ENCODE data around the gene C14orf119.

DNA sequence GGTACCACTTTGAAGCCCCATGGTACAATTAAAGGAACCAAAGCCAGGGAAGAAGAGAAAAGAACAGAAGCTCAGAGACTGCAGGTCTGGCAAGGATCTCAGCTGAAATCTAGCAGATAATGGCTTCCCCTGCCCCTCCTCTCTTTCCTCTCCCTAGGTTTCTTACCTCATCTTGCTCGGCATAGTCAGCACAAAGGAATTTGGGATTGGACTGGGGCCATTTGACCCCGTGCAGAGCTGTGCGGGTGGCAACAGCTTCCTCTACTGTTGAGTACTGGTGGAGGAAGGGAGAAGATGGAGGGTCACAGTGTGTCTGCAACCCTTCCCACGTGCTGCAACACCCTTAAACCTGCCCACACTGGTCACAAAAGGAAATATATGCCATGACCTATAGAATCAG is 33.3 kb upstream of the C14orf119 start:
- TF ChIP-seq, protein P1, sequence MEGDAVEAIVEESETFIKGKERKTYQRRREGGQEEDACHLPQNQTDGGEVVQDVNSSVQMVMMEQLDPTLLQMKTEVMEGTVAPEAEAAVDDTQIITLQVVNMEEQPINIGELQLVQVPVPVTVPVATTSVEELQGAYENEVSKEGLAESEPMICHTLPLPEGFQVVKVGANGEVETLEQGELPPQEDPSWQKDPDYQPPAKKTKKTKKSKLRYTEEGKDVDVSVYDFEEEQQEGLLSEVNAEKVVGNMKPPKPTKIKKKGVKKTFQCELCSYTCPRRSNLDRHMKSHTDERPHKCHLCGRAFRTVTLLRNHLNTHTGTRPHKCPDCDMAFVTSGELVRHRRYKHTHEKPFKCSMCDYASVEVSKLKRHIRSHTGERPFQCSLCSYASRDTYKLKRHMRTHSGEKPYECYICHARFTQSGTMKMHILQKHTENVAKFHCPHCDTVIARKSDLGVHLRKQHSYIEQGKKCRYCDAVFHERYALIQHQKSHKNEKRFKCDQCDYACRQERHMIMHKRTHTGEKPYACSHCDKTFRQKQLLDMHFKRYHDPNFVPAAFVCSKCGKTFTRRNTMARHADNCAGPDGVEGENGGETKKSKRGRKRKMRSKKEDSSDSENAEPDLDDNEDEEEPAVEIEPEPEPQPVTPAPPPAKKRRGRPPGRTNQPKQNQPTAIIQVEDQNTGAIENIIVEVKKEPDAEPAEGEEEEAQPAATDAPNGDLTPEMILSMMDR (IDR thresholded peaks at IDR 0.05 in 8 of 11, conservative IDR thresholded peaks at IDR 0.05 in 3 of 11): no peak
- no peak for TF ChIP-seq POLR2A (IDR thresholded peaks at IDR 0.05)
